ENCODE measurements around the gene CDYL2. TPM values are rescaled to one million over a fixed set of nuclear protein-coding genes. Genes with fewer than 3 reads are reported as not detected.

CDYL2 gene
- total and polyA plus RNA-seq, 4 donors, result 0.84 to 4.1 (median 2.3) TPM

DNA sequence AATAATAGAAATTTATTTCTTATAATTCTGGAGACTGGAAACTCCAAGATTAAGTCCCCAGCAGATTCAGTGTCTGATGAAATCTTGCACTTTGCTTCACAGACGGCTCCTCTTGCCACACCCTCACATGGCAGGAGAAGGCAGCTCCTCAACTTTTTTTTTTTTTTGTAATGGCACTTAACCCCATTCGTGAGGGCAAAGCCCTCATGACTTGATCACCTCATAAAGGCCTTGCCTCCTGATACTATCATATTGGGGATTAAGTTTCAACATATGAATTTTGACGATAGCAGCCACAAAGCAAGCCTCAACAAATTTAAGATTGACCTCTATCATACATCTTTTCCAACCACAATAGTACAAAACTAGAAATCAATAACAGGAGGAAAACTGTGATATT, 42.3 kb upstream of the CDYL2 start:
- TF ChIP-seq, protein P1, sequence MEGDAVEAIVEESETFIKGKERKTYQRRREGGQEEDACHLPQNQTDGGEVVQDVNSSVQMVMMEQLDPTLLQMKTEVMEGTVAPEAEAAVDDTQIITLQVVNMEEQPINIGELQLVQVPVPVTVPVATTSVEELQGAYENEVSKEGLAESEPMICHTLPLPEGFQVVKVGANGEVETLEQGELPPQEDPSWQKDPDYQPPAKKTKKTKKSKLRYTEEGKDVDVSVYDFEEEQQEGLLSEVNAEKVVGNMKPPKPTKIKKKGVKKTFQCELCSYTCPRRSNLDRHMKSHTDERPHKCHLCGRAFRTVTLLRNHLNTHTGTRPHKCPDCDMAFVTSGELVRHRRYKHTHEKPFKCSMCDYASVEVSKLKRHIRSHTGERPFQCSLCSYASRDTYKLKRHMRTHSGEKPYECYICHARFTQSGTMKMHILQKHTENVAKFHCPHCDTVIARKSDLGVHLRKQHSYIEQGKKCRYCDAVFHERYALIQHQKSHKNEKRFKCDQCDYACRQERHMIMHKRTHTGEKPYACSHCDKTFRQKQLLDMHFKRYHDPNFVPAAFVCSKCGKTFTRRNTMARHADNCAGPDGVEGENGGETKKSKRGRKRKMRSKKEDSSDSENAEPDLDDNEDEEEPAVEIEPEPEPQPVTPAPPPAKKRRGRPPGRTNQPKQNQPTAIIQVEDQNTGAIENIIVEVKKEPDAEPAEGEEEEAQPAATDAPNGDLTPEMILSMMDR (IDR thresholded peaks at IDR 0.05; ENCODE audit: low read depth, low read length, missing input control), result no peak
- Histone ChIP-seq H3K36me3 (ENCODE audit: control insufficient read depth in 4 of 4, insufficient read depth in 3 of 4, low read depth in 1 of 4, low read length in 3 of 4) (no peaks in the 10 kb centered on the region), H3K9ac (ENCODE audit: low read depth in 1 of 2, low read length in 2 of 2) (no peak overlapping the region), H3K27ac (ENCODE audit: low read depth in 1 of 2, low read length in 2 of 2) (no peak overlapping the region), H3K27me3 (ENCODE audit: control insufficient read depth in 4 of 4, insufficient read depth in 4 of 4, low read length in 3 of 4) (no peaks in the 10 kb centered on the region), H3K9me3 (ENCODE audit: control insufficient read depth in 4 of 4, low read length in 3 of 4) (peaks cover 0 to 15% (median 3%) of the 10 kb centered on the region in 4 donors), H3K4me1 (ENCODE audit: control insufficient read depth in 4 of 4, insufficient read depth in 4 of 4, low read length in 3 of 4) (no peaks in the 10 kb centered on the region), H3K4me3 (ENCODE audit: low read depth in 1 of 3, low read length in 3 of 3) (no peak overlapping the region)
- no peak for DNase-seq (ENCODE audit: low spot score)
- WGBS, result 72% methylated on average over 3 of the region's 3 CpGs

DNA sequence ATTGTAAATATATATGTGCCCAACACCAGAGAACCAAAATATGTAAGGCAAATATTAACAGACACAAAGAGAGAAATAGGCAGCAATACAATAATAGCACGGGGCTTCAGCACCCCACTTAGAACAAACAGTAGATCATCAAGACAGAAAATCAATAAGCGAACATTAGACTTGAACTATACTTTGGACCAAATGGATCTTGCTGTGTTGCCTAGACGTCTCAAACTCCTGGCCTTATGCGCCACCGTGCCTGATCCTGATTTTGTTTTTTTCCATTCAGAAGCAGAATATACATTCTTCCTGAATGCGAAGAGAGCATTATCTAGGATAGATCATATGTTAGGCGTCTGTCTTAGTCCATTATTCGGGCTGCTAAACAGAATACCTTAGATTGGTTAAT, 41.9 kb upstream of the CDYL2 start:
- Histone ChIP-seq H3K27ac (ENCODE audit: low read depth in 1 of 2, low read length in 2 of 2) (no peak overlapping the region), H3K36me3 (ENCODE audit: control insufficient read depth in 4 of 4, insufficient read depth in 3 of 4, low read depth in 1 of 4, low read length in 3 of 4) (no peaks in the 10 kb centered on the region), H3K9me3 (ENCODE audit: control insufficient read depth in 4 of 4, low read length in 3 of 4) (peaks cover 0 to 15% (median 3%) of the 10 kb centered on the region in 4 donors), H3K9ac (ENCODE audit: low read depth in 1 of 2, low read length in 2 of 2) (no peak overlapping the region), H3K4me1 (ENCODE audit: control insufficient read depth in 4 of 4, insufficient read depth in 4 of 4, low read length in 3 of 4) (no peaks in the 10 kb centered on the region), H3K4me3 (ENCODE audit: low read depth in 1 of 3, low read length in 3 of 3) (no peak overlapping the region), H3K27me3 (ENCODE audit: control insufficient read depth in 4 of 4, insufficient read depth in 4 of 4, low read length in 3 of 4) (no peaks in the 10 kb centered on the region)
- DNase-seq (ENCODE audit: low spot score), result no peak
- TF ChIP-seq HNF4A (conservative IDR thresholded peaks at IDR 0.05) (peak in 1 of 2 donors; percentile 6), RAD21 (IDR thresholded peaks at IDR 0.05) (no peak)
- 69% methylated on average over 8 of the region's 8 CpGs for WGBS

DNA sequence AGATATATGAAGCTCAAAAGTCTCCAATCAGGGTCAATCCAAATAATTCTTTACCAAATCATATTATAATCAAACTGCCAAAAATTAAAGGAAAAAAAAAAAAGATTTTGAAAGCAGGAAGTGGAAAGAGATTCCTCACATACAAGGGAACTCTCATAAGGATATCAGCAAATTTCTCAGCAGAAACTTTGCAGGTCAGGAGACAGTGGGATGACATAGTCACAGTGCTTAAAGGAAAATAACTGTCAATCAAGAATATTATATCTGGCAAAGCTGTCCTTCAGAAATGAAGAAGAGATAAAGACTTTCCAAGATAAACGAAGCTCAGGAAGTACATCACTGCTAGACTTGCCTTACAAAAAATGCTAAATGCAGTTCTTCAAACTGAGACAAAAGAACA, 40.0 kb upstream of the CDYL2 start:
- WGBS, result 67% methylated on average over 1 of the region's 1 CpG
- H3K4me3 ChIP-seq (ENCODE audit: low read depth in 1 of 3, low read length in 3 of 3), result no peak overlapping the region
- H3K27me3 ChIP-seq (ENCODE audit: control insufficient read depth in 4 of 4, insufficient read depth in 4 of 4, low read length in 3 of 4), result no peaks in the 10 kb centered on the region
- no peak overlapping the region for H3K27ac ChIP-seq (ENCODE audit: low read depth in 1 of 2, low read length in 2 of 2)
- no peaks in the 10 kb centered on the region for H3K4me1 ChIP-seq (ENCODE audit: control insufficient read depth in 4 of 4, insufficient read depth in 4 of 4, low read length in 3 of 4)
- H3K36me3 ChIP-seq (ENCODE audit: control insufficient read depth in 4 of 4, insufficient read depth in 3 of 4, low read depth in 1 of 4, low read length in 3 of 4), result no peaks in the 10 kb centered on the region
- H3K9me3 ChIP-seq (ENCODE audit: control insufficient read depth in 4 of 4, low read length in 3 of 4), result peaks cover 0 to 15% (median 3%) of the 10 kb centered on the region in 4 donors
- DNase-seq (ENCODE audit: low spot score), result no peak
- H3K9ac ChIP-seq (ENCODE audit: low read depth in 1 of 2, low read length in 2 of 2), result no peak overlapping the region
- no peak for TF ChIP-seq EGR1 (IDR thresholded peaks at IDR 0.05; ENCODE audit: low read depth in 2 of 2)
- no peak for TF ChIP-seq NR2F2 (IDR thresholded peaks at IDR 0.05)
- TF ChIP-seq HNF4G (IDR thresholded peaks at IDR 0.05), result no peak
- TF ChIP-seq, protein P1 (IDR thresholded peaks at IDR 0.05; ENCODE audit: low read depth, low read length, missing input control), result no peak
- TF ChIP-seq RAD21 (IDR thresholded peaks at IDR 0.05), result no peak
- TF ChIP-seq, protein P2, sequence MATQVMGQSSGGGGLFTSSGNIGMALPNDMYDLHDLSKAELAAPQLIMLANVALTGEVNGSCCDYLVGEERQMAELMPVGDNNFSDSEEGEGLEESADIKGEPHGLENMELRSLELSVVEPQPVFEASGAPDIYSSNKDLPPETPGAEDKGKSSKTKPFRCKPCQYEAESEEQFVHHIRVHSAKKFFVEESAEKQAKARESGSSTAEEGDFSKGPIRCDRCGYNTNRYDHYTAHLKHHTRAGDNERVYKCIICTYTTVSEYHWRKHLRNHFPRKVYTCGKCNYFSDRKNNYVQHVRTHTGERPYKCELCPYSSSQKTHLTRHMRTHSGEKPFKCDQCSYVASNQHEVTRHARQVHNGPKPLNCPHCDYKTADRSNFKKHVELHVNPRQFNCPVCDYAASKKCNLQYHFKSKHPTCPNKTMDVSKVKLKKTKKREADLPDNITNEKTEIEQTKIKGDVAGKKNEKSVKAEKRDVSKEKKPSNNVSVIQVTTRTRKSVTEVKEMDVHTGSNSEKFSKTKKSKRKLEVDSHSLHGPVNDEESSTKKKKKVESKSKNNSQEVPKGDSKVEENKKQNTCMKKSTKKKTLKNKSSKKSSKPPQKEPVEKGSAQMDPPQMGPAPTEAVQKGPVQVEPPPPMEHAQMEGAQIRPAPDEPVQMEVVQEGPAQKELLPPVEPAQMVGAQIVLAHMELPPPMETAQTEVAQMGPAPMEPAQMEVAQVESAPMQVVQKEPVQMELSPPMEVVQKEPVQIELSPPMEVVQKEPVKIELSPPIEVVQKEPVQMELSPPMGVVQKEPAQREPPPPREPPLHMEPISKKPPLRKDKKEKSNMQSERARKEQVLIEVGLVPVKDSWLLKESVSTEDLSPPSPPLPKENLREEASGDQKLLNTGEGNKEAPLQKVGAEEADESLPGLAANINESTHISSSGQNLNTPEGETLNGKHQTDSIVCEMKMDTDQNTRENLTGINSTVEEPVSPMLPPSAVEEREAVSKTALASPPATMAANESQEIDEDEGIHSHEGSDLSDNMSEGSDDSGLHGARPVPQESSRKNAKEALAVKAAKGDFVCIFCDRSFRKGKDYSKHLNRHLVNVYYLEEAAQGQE (IDR thresholded peaks at IDR 0.05), result no peak

All from liver (tissue), 9 donors.